PFSK-1 (cell line): ENCODE results near the gene NOP58.

Experiments
- POLR2AphosphoS5 ChIP-seq: IDR thresholded peaks from 2 replicates; pipeline ENCODE4 v1.6.1; 2012; ENCODE audit warnings: low read depth, mild to moderate bottlenecking, control low read depth, low read length, moderate library complexity
- REST ChIP-seq, 2 experiments: IDR thresholded peaks; 2 replicates each; pipeline versions ENCODE4 v1.6.1 to v1.8.0; 2011 to 2012; ENCODE audit warnings: low read depth in 2 of 2, low read length in 2 of 2, control low read depth in 1 of 2, inconsistent platforms in 1 of 2, mild to moderate bottlenecking in 1 of 2, moderate library complexity in 1 of 2; ENCODE audit not compliant: insufficient read depth in 1 of 2

GRCh38 chr2:202337706-202338346 is 72.3 kb downstream of the NOP58 start:
- no peak for TF ChIP-seq POLR2AphosphoS5
- TF ChIP-seq REST (IDR thresholded peaks at IDR 0.05; ENCODE audit: insufficient read depth in 1 of 2, low read depth in 2 of 2, low read length in 2 of 2) = no peak
